HepG2 (cell line): Measurements from ENCODE around the gene AP3D1. TPM values are rescaled to one million over a fixed set of nuclear protein-coding genes. Genes with fewer than 3 reads are reported as not detected.
A peak's percentile ranks its signal among the peaks of the same experiment; 100 is the strongest.

Experiments used
- CENPT ChIP-seq: sonication (generic); formaldehyde crosslinking; IDR thresholded peaks from 2 replicates; pipeline ENCODE4 v1.8.0; 2022; ENCODE audit warnings: low read depth, mild to moderate bottlenecking, moderate library complexity, missing genetic modification reagents
- CTCF ChIP-seq: sonication (generic); formaldehyde crosslinking; IDR thresholded peaks from 2 replicates; pipeline ENCODE4 v1.5.0; 2020; ENCODE audit warnings: mild to moderate bottlenecking, missing genetic modification reagents, moderate library complexity
- DR1 ChIP-seq: sonication (generic); formaldehyde crosslinking; IDR thresholded peaks from 2 replicates; pipeline ENCODE4 v1.8.0; 2021; ENCODE audit warnings: mild to moderate bottlenecking, missing genetic modification reagents, inconsistent platforms
- FOSL1 ChIP-seq: sonication (generic); formaldehyde crosslinking; IDR thresholded peaks from 2 replicates; pipeline ENCODE4 v1.9.0; 2021; ENCODE audit warnings: missing genetic modification reagents, borderline replicate concordance
- FOXC1 ChIP-seq: sonication (generic); formaldehyde crosslinking; IDR thresholded peaks from 2 replicates; pipeline ENCODE4 v1.8.0; 2022; ENCODE audit warnings: mild to moderate bottlenecking, missing genetic modification reagents, borderline replicate concordance
- FOXK2 ChIP-seq: fragments of 450-650 bp; IDR thresholded peaks from 2 replicates; pipeline ENCODE4 v1.6.1; 2016
- FOXO4 ChIP-seq: sonication (generic); formaldehyde crosslinking; conservative IDR thresholded peaks from 2 replicates; pipeline ENCODE4 v1.8.1; 2023; ENCODE audit warnings: missing genetic modification reagents
- GATAD1 ChIP-seq: IDR thresholded peaks from 2 replicates; pipeline ENCODE4 v1.6.1; 2016; ENCODE audit warnings: missing genetic modification reagents, missing compliant biosample characterization
- GZF1 ChIP-seq: sonication (generic); formaldehyde crosslinking; IDR thresholded peaks from 2 replicates; pipeline ENCODE4 v1.5.1; 2020; ENCODE audit warnings: mild to moderate bottlenecking, missing genetic modification reagents
- HCFC1 ChIP-seq: fragments of 150-350 bp; IDR thresholded peaks from 2 replicates; pipeline ENCODE4 v1.6.1; 2014; ENCODE audit warnings: low read depth, low read length
- HMGA1 ChIP-seq: sonication (generic); formaldehyde crosslinking; conservative IDR thresholded peaks from 2 replicates; pipeline ENCODE4 v1.4.0; 2020; ENCODE audit warnings: missing genetic modification reagents
- HOXA9 ChIP-seq: sonication (generic); formaldehyde crosslinking; IDR thresholded peaks from 2 replicates; pipeline ENCODE4 v1.8.1; 2022; ENCODE audit warnings: missing genetic modification reagents, mild to moderate bottlenecking, moderate library complexity, borderline replicate concordance
- IRF2 ChIP-seq: IDR thresholded peaks from 2 replicates; pipeline ENCODE4 v1.6.1; 2018; ENCODE audit warnings: missing genetic modification reagents, missing compliant biosample characterization
- MXD4 ChIP-seq: IDR thresholded peaks from 2 replicates; pipeline ENCODE4 v1.6.1; 2016; ENCODE audit warnings: mild to moderate bottlenecking, missing biosample characterization, missing genetic modification reagents
- NFE2 ChIP-seq: sonication (generic); formaldehyde crosslinking; IDR thresholded peaks from 2 replicates; pipeline ENCODE4 v1.4.0; 2020; ENCODE audit warnings: missing genetic modification reagents
- NFE2L2 ChIP-seq: fragments of 150-350 bp; IDR thresholded peaks from 2 replicates; pipeline ENCODE4 v1.6.1; 2014; ENCODE audit warnings: low read length
- NR2F1 ChIP-seq, 2 experiments: fragments of 450-650 bp in 1 of 2; formaldehyde crosslinking in 1 of 2; IDR thresholded peaks; 2 replicates each; pipeline versions ENCODE4 v1.5.0 to v1.6.1; 2016 to 2020; ENCODE audit warnings: mild to moderate bottlenecking in 1 of 2, missing compliant biosample characterization in 1 of 2, missing genetic modification reagents in 1 of 2, moderate library complexity in 1 of 2
- PLSCR1 ChIP-seq: sonication (generic); formaldehyde crosslinking; IDR thresholded peaks from 2 replicates; pipeline ENCODE4 v1.5.0; 2020; ENCODE audit warnings: missing genetic modification reagents, mild to moderate bottlenecking, borderline replicate concordance
- ZFP36L2 ChIP-seq: sonication (generic); formaldehyde crosslinking; IDR thresholded peaks from 2 replicates; pipeline ENCODE4 v1.4.0; 2020; ENCODE audit warnings: missing genetic modification reagents
- ZMAT3 ChIP-seq: sonication (generic); formaldehyde crosslinking; conservative IDR thresholded peaks from 2 replicates; pipeline ENCODE4 v1.7.0; 2021; ENCODE audit warnings: missing genetic modification reagents
- ZNF207 ChIP-seq: fragments of 450-650 bp; IDR thresholded peaks from 2 replicates; pipeline ENCODE4 v1.6.1; 2016; ENCODE audit warnings: antibody characterized with exemption, borderline replicate concordance
- ZNF24 ChIP-seq: fragments of 450-650 bp; IDR thresholded peaks from 2 replicates; pipeline ENCODE4 v1.6.1; 2017; ENCODE audit warnings: antibody characterized with exemption, mild to moderate bottlenecking
- ZNF264 ChIP-seq: sonication (generic); formaldehyde crosslinking; IDR thresholded peaks from 2 replicates; pipeline ENCODE4 v1.4.0; 2020; ENCODE audit warnings: missing genetic modification reagents
- ZNF790 ChIP-seq: sonication (generic); formaldehyde crosslinking; IDR thresholded peaks from 2 replicates; pipeline ENCODE4 v1.8.0; 2022; ENCODE audit warnings: missing genetic modification reagents, mild to moderate bottlenecking, borderline replicate concordance
- ZNF891 ChIP-seq: sonication (generic); formaldehyde crosslinking; IDR thresholded peaks from 2 replicates; pipeline ENCODE4 v1.5.0; 2020; ENCODE audit warnings: mild to moderate bottlenecking, missing genetic modification reagents
- ZSCAN21 ChIP-seq: sonication (generic); formaldehyde crosslinking; IDR thresholded peaks from 2 replicates; pipeline ENCODE4 v1.8.0; 2022; ENCODE audit warnings: mild to moderate bottlenecking, missing genetic modification reagents, moderate library complexity, borderline replicate concordance
- polyA plus RNA-seq, 8 experiments: library from polyadenylated mRNA; depleted of rRNA in 3 of 8; stranded (reverse) in 7 of 8; unstranded in 1 of 8; fragments of >200 nt; fragmentation: Illumina TruSeq in 4 of 8; extraction: Trizol in 4 of 8; gene quantifications; 2 replicates each; pipeline versions ENCODE4 v1.2.1 to v1.2.3, GENCODE V29; 2011 to 2016; ENCODE audit warnings: low read depth in 4 of 8, missing spikeins in 1 of 8, mixed read lengths in 1 of 8; ENCODE audit not compliant: insufficient read depth in 1 of 8
- total RNA-seq, 5 experiments: library from RNA; depleted of rRNA; stranded (reverse); fragments of >200 nt; fragmentation: Illumina TruSeq; extraction: Trizol; gene quantifications; 2 replicates each; pipeline ENCODE4 v1.2.3, GENCODE V29; 2016; ENCODE audit warnings: low read depth in 1 of 5

AP3D1 gene
- total and polyA plus RNA-seq, 2 of the 13 experiments (the other 11 are each of a cell fraction or from before 2014, with no cell fraction given), result 68.0 to 82.6 TPM

GRCh38 chr19:2061495-2062388 lies 89.6 kb downstream of the AP3D1 start (continued):
- TF ChIP-seq ZNF790 (CRISPR knock-in tag) (0 out of 2 replicates have a peak, but pooled peaks have one; percentile 74), ZNF24 (no peak), MXD4 (0 out of 2 replicates have a peak, but pooled peaks have one; percentile 27), ZSCAN21 (no peak), ZMAT3 (0 out of 2 replicates have a peak, but pooled peaks have one; percentile 26), PLSCR1 (CRISPR knock-in tag) (no peak), IRF2 (no peak; the same call in 1 of the 2 replicates), ZNF891 (no peak), FOXC1 (CRISPR knock-in tag) (peak; percentile 43; the same call in 1 of the 2 replicates), FOSL1 (no peak), FOXK2 (no peak; the same call in 1 of the 2 replicates), FOXO4 (no peak), GATAD1 (no peak), NR2F1 (CRISPR knock-in tag; IDR thresholded peaks at IDR 0.05) (no peak; a peak in 1 of 4 replicates), DR1 (peak; percentile 82), GZF1 (peak; percentile 19; the same call in 1 of the 2 replicates), HOXA9 (CRISPR knock-in tag) (no peak), CENPT (no peak), ZFP36L2 (0 out of 2 replicates have a peak, but pooled peaks have one; percentile 15), CTCF (CRISPR knock-in tag) (peak; percentile 78), NFE2L2 (no peak), ZNF207 (no peak), HCFC1 (0 out of 2 replicates have a peak, but pooled peaks have one; percentile 2), HMGA1 (no peak), ZNF264 (CRISPR knock-in tag) (no peak), NFE2 (CRISPR knock-in tag) (no peak)
